Purkinje cell (primary cell): ENCODE results near the gene CNTNAP3. TPM values are rescaled to one million over a fixed set of nuclear protein-coding genes. Genes with fewer than 3 reads are reported as not detected.

Experiments
- polyA plus RNA-seq: library from polyadenylated mRNA; unstranded; fragments of >200 nt; fragmentation: Nextera tagmentation; gene quantifications from 2 replicates; pipeline ENCODE4 v1.2.1, GENCODE V29; 2014

CNTNAP3 gene
- 0.73 and 1.1 TPM in 2 replicates for polyA plus RNA-seq

GRCh38 chr9:39287980-39288379 lies at the start of gene CNTNAP3:
TSS of gene CNTNAP3 (minus strand) at chr9:39288167. CDS start at chr9:39288064, 103 bp downstream.

Other genes with a start within 250 kb of the CNTNAP3 start
- not detected in 2 replicates for gene SPATA31A1, start 67.5 kb upstream of the CNTNAP3 start, polyA plus RNA-seq